ENCODE data around the gene DAB2IP. TPM values are rescaled to one million over a fixed set of nuclear protein-coding genes. Genes with fewer than 3 reads are reported as not detected.
A peak's percentile ranks its signal among the peaks of the same experiment; 100 is the strongest.

Gene DAB2IP
- total RNA-seq, 1 donor from 2014 or later: 13.7 TPM

DNA sequence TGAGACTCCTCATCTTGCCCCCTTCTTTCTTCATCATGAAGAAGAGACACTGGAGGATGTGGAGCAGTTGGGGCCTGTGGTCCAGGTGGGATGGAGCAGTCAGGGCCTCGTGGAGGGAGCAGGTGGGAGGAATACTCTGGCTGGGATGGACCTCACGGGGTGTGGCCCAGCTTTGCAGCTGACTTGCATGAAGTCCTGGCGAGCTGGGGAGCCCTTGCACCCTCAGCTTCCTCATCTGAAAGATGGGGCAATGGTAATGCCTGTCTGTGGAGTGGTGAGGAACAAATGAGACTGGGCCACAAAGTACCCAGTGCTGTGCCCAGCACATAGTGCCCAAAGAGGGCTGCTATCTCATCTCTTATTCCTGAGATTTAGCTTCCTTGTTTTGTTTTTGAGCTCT lies 91.5 kb downstream of the DAB2IP start:
- no peak for DNase-seq (ENCODE audit: low read depth, low spot score)

DNA sequence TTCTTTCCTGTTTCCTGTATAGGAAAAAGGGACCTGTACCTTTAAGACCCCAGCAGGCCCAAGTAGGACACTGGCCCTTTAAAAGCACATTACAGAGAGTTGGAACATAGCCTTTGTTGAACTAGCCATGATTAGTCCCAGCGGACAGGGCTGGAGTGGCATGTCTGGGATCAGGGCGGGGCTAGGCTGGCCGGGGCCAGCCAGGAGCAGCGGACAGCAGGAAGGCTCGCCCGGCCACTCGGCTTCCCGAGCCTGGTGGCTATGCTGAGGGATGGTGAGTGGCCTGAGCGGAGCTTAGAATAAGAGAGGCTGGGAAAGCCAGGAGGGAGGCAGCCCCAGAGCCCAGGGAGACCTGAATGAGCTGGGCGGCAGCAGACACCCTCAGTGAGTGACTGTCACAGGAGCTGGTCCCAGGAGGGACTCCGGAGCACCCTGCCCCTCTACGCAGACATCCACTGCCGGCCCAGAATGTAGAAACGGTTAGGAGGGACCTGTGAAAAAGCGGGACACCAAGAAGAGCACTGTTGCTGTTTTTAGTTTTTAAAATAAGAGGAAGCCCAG lies 92.1 kb downstream of the DAB2IP start:
- peak; percentile 67 for DNase-seq (ENCODE audit: low read depth, low spot score)

DNA sequence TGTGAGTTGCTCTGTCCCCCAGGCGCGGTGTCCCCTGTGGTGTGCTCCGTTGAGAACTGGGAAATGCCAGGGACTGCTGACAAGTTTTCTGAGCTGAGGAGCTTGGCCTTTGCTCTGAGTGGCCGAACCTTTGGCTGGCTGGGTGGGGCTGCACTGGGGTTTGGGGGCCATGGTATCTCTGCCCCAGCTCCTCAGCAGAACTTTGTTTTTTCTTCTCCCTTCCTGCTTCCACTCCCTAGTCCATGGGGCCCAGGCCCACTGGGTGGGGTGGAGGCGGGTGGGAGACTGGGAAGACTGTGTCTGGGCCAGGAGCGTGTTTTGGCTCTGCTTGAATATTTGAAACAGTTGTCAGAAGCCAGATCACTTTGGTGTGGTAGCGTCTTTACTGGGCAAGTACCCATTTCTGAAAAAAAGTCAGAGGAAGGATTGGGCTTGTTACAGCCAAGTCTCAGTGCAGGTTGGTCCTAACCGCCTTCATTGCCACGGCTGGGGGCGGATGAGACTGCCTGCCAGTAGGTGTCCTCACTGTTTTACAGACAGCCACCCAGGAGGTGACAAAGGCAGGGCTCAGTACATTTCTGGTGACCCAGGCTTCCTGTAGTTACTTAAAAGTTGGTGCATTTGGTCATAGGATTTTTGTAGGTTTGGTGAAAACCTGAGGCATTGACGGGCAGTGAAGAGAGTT lies 92.7 kb downstream of the DAB2IP start:
- DNase-seq (ENCODE audit: low read depth, low spot score): no peak

DNA sequence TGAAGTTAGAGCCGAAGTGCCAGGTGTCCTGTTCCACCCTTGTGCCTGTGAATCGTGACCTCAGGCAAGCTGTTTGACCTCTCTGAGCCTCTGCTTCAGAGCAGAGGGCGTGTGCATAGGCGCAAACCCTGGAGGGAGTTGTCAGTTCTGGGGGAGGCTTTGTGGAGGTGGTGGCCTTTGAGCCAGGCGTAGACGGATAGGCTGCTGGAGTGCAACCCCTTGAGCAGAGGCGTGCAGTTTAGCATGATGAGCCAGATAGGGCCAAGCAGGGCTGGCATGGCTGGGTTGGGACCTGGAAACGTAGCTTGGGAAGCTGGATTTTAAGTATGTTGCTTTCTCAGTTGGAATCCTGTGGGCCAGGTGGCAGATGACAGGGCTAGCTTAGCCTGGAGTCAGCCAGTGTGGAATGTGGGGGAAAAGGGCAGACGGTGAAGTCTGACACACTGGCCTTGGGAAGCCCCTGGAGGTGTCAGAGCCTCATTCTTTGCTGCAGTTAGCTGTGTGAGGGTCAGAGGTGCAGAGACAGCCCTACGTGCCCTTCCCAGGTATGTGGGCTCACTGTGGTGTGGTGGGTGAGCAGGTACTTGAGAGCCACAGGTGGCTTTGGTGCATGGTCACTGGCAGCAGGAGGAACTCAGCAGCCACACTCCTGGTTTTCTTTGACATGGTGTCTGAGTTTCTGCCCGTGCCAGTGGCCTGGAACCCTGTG lies 93.4 kb downstream of the DAB2IP start:
- DNase-seq (ENCODE audit: low read depth, low spot score): no peak

DNA sequence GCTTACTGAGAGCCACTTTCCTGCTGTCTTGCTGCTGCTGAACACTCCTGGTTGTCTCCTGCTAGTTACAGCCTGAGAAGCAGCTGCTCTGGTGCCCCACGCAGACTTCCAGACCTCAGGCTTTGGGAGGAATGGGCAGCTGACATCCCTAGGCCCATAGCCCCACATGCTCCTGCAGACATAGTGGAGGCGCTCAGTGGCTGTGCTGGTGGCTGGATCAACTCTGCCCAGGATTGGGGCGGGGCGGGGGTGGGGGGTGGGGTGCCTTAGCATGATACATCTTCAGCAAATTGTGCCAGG lies 93.9 kb downstream of the DAB2IP start:
- no peak for DNase-seq (ENCODE audit: low read depth, low spot score)

DNA sequence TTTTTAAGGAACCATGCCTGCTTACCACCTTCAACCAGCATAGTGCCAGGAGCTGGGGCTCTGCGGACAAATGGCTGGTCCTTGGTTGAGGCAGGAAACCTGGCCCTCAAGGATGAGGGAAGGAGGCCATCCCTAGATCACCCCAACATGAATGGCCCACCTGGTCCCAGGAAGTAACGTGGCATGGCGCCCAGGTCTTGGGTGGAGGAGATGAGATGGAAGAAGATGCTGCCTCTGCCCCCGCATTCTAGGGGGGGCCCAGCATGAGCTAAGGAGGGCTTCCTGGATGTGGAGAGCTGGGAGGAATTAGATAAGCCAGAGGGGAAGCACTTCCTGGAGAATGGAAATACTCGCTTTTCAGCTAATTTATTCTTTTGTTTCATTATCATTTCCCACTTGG lies 95.0 kb downstream of the DAB2IP start:
- no peak for DNase-seq (ENCODE audit: low read depth, low spot score)

DNA sequence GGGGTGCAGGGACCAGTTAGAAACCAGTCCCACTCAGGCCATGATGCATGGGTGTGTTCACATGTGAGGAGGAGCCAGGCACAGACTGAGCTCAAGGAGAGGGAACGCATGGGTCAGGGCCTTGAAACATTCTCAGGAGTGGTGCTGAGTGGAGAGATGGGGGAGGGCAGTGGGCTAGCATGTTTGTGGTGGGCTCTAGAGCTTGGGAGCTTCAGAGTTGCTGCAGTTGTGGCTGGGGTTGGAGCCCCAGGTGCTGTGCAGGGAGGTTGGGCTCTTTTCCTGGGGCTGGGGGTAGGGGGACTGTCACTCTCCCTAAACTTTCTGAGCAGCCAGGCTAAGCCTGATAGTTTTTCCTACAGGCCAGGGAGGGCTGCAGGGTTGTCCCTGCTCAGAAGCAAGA lies 95.4 kb downstream of the DAB2IP start:
- no peak for DNase-seq (ENCODE audit: low read depth, low spot score)

DNA sequence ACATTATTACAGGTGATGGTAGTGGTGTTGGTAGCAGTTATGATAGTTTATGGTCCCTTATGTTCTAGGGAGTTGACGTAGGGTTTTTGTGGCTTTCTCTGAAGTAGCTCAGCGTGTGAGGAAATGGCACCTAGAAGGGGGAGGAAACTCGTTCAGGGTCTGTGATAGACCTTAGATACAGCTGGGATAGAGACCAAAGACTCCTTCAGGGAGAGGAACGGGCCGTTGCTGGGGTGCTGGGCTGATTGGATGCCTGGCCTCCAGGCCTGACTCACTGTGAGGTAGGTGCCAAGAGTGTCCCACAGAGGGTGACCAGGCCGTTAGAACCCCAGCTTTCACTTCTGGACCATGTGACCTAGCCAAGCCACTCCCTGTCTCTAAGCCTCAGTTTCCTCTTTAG lies 96.6 kb downstream of the DAB2IP start:
- no peak for DNase-seq (ENCODE audit: low read depth, low spot score)

DNA sequence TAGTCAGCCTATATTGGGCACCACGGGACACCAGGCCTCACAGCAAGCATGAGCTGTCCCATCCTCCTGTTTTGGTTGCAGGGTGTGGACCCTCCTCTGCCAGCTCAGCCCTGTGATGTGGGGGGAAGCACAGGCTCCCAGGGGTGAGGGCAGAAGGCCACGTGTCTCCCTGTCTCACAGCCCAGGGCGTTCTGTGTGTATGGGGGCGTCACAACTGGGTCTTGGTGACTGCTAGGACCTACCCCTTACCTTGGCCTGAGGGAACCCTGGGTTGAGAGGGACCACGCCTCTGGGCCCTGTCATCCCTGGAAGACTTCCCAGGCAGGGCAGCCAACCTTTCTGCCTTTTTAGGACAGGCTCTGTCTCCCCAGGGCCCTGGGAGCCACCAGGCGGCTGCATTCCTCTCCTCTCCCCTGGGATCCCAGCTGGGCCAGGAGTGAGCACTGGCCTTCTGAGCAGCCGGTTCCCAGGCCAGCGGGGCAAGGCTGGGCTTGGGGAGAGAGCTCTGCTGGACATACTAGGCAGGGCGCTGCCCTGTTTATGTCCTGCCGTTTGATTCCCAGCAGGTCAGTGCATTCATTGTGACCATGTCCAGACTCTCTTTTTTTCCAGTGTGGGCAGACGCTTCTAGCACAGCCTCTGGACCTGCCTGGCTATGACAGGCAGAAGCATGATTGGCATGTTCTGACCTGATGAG lies 97.4 kb downstream of the DAB2IP start:
- no peak for DNase-seq (ENCODE audit: low read depth, low spot score)

DNA sequence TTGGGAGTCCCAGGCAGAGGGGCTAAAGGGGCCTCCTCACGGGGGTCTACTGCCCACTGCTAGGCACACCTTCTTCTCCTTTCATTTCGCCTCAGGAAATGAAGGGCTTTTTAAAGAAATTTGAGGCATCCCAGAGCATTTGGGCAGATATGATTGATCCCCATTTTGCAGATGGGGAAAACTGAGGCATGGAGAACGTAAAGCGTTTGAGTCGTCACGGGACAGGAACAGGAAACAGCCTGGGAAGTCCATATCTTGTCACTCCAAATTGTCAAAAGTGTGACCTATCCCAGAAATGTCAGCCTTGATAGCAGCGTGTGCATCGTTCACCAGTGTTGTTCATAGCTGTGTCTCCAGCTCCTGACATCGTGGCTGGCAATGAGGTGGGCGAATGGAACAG lies 98.2 kb downstream of the DAB2IP start:
- DNase-seq (ENCODE audit: low read depth, low spot score): no peak

DNA sequence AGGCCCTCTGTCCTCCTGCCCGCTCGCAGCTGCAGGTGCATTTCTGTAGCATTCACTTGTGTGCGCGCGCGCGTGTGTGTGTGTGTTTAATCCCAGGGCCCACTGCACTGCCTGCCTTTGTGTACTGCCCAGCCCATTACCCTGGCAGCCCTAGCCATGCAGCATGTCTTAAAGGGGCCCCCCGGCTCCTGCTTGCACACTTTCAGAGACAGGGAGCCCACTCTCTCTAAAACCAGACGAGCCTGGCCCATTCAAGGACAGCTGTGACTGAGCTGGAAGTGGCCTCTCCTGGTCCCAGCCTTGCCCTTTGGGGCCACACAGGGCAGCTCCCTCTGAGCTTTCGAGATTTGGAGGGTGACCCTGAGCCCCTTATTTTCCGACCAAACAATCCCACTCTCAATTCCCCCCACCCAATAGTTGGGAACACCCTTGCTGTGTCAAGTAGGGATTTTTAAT lies 98.9 kb downstream of the DAB2IP start:
- no peak for DNase-seq (ENCODE audit: low read depth, low spot score)

DNA sequence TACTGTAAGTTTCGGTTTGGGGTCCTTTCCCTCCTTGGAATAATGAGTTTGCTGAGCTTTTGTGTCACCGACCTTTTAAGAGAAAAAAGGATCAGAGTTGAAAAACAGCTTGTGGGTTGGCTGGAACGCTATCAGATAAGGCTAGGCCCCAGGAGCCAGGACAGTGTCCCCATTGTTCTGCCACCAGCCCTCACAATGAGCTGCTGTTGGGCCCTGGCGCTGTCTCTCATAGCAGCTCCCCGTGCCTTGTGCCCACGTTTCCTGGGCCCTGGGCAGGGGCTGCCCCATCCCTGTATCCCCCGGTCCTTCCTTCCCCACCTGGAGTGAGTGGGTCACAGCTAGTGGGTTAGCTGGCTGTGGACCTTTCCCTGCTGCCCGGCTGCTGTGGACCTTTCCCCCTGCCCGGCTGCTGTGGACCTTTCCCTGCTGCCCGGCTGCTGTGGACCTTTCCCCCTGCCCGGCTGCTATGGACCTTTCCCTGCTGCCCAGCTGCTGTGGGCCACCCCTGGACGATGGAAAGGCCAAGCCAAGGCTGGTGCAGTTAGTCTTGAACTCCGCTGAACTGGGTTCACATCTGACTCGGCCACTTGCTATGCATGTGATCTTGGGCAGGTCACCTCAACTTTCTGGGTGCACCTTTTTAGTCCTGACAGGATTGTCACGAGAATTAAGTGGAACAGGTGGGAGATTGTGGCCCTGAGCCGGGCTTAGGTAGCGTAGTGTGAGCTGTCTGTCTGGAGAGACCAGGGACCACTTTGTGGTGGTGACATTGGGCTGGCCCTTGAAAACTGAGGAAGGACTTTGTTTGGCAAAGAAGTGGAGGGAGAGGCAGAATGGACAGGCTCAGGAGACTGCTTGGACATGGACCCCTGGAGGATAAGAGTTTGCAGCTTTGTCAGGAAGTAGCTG lies 99.5 kb downstream of the DAB2IP start:
- no peak for DNase-seq (ENCODE audit: low read depth, low spot score)

DNA sequence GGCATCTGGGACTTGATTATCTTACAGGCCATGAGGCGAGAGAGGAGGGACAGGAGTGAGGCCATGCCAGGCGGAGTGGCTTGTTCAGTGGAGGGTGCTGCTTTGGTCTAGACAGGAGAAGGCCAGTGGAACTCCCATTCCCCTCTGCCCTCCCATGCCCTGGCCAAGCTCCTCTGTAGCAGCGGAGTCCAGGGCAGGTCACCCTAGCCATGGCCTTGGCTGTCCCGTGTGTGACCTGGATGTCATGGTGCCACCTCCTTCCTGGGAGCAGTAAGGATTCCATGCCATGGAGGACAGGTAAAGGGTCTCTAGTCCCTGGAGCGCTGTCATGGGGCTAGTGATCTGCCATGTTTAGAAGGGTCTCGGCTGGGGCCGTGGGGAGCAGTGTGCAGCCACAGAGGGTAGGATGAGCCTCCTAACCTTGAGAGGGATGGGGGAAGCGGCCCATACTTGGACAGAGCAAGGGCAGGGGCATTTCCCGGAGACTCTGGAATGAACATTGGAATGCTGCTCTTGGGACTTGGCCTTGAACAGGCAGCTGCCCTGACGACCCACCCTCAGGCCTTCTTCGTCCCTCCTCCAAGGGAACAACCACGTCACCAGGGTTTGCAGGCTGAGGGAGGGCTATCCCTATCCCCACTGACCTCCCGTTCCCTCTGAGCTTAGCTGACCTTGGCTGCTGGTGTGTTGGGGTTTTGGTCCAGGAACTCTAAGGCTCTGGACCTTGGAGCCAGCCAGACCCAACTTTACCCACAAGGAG lies 100.4 kb downstream of the DAB2IP start:
- no peak for DNase-seq (ENCODE audit: low read depth, low spot score)

DNA sequence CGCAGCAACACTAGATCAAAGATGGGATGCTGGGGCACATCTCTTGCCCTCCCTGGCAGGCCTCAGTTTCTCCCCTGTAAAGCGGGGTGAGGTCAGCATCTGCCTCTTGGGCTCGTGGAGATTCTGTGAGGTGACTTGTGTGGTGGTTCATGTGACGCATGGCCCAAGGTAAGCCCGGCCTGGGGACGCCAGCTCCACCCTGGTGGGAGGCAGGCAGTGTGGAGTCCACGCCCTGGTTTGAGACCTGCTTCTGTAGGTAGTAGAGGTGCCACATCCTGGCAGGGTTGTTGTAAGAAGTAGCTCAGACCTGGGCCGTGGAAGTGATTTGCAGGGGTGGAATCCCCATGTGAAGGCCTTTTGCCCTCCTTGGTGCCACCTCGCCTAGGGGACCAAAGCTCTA lies 101.5 kb downstream of the DAB2IP start:
- DNase-seq (ENCODE audit: low read depth, low spot score): no peak

DNA sequence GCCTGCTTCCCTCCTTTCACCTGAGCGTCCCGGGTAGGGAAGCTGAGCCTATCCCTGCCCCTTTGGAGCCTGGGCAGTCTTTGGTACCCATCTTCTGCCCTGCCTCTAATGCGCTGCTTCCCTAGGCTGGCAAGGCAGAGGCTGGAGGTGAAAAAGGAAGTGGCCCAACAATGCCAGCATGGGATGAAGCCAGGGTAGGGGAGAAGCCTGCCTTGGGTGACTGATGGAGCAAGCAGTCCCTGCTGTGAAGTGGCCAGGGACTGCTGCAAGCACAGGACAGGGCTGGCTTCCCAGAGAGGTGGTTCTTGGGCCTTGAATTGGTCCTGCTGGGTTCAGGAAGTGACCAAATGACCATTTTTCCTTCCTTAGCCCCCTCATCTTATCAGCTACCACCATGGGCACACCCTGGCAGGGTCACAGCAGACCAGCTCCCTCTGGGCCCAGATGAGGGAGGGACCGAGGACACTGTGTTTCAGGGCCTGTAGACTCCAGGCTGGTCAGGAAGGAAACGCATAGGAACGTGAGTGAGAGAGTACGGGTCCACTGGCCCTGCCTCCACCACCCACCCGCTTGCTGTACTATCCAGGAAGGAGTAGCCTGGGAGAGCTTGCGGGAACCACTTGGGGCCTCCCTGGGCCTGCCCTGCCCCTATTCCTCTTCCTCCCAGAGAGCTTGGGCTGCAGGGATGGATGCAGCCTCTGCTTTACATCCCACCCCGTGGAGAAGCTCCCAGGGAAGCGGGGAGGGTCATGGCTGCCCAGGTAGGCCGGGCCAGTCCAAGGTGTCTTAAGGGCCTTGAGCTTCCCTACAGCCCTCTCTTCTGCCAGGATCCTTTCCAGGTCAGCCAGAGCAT lies 102.6 kb downstream of the DAB2IP start:
- DNase-seq (ENCODE audit: low read depth, low spot score): no peak

DNA sequence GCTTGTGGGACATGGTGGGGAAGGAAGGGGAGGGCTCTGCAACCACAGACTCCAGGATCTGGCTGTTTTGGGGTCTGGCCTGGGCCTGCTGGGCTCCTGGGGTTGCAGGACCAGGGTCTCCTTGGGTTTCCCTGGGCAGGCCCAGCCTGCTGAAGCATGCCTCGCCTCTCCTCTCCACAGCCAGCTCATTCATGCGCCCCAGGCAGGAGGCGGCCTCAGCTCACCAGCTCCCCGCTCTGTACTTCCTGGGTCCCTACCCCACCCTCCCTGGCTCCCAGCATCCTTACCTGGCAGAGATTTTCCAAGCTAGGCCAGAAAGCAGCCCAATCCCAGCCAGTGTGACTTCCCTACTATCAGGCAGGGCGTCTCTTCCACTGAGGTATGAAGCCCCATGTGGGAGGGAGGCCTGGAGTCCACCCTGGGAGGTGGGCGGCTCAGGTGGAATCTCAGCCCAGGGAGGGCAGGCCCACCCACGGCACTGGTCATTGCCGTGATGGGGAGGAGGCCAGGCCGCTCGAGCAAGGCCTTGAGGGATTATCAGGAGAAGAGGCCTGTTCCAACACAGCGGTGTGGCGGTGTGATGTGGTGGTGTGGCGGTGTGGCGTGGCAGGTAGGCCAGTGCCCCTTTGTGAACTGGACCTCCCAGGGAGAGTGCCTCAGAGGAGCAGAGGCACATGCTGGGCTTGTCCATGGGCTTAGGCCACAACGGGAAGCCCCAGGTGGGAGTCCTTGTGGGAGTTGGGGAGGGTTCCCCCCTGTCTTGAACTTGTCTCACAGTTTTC lies 103.4 kb downstream of the DAB2IP start:
- no peak for DNase-seq (ENCODE audit: low read depth, low spot score)

DNA sequence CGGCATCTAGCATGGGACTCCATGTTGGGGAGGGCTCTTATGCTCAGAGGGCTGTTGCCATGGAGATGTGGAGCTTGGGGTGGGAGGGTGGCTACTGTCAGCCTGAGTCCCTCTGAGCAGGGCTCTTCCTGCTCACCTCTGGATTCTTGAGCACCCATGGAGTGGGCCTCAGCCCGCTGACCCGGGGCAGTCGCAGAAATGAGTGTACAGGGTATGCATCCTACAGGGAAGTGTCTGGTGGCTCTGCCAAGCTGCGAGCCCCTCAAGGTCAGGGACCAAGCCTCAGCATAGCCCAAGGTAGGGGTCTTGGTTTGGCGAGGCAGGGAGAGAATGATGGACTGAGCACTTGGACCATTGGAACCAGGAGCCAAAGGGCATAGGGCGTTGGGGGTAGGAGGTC lies 104.1 kb downstream of the DAB2IP start:
- no peak for DNase-seq (ENCODE audit: low read depth, low spot score)

DNA sequence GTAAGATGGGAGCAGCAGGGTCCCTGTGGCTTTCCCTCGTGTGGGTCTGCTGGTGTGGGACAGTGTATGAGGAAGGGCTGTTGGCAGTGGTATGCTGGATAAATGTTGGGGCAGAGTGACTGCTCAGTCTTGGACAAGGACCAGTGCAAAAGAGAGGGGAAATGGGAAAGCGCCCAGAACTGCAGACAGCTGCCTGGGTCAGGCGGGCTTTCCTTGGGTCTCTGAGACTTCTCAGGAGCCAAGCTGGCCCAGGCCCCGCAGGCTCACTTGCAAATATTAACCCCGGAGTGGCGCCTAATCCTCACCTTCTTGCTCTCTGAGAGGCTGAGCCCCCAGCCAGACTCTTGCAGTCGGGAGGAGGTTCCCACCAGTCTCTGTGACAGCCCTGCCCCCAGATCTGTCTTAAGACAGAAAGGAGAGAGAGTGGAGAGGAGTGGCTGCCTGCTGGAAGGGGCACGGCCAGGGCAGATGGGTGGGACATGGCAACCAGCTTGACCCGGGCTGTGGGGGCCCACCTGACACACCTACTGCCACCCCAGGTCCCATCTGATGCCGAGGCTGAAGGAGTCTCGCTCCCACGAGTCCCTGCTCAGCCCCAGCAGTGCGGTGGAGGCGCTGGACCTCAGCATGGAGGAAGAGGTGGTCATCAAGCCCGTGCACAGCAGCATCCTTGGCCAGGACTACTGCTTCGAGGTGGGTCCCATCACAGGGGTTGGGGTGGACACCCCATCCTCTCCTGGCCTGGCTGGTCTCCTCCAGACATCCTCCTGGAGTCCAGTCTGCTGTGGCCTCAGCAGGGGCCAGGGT lies 105.2 kb downstream of the DAB2IP start:
- DNase-seq (ENCODE audit: low read depth, low spot score): no peak
